SU-DHL-6 (cell line): ENCODE results near the gene EME1.

Source experiments
- H2AFZ ChIP-seq: fragments of 200-600 bp; sonication (generic); 2 replicates; pipeline ENCODE4 v1.6.1; 2014; ENCODE audit warnings: low read depth, mild to moderate bottlenecking, moderate library complexity, mixed read lengths, antibody characterized with exemption, low read length; ENCODE audit not compliant: severe bottlenecking
- H3F3A ChIP-seq: fragments of 200-600 bp; shearing (Covaris generic); 2 replicates; pipeline ENCODE4 v1.6.0; 2016; ENCODE audit warnings: antibody characterized with exemption, mild to moderate bottlenecking; ENCODE audit not compliant: insufficient read depth
- H3K27ac ChIP-seq: fragments of 200-600 bp; sonication (generic); 2 replicates; pipeline ENCODE4 v1.5.1; 2016; ENCODE audit warnings: low read depth, mild to moderate bottlenecking, low read length, moderate library complexity, mixed read lengths
- H3K27me3 ChIP-seq: fragments of 200-600 bp; sonication (generic), shearing (Covaris generic); 2 replicates; pipeline ENCODE4 v1.6.0; 2014; ENCODE audit warnings: mild to moderate bottlenecking, low read length
- H3K36me3 ChIP-seq: fragments of 200-600 bp; sonication (generic); 2 replicates; pipeline ENCODE4 v1.6.1; 2014; ENCODE audit warnings: mild to moderate bottlenecking, low read length, mixed read lengths
- H3K4me2 ChIP-seq: fragments of 300-600, 200-600 bp; shearing (Covaris generic), sonication (generic); 2 replicates; pipeline ENCODE4 v1.6.0; 2014; ENCODE audit warnings: low read length, low read depth, mild to moderate bottlenecking; ENCODE audit not compliant: poor library complexity, severe bottlenecking
- H3K4me3 ChIP-seq: fragments of 200-600 bp; sonication (generic); 2 replicates; pipeline ENCODE4 v1.5.1; 2014; ENCODE audit warnings: antibody characterized with exemption, low read length, mild to moderate bottlenecking, mixed read lengths; ENCODE audit not compliant: insufficient read depth, poor library complexity, severe bottlenecking
- H3K79me2 ChIP-seq: fragments of 200-600 bp; sonication (generic); 2 replicates; pipeline ENCODE4 v1.6.1; 2014; ENCODE audit warnings: mild to moderate bottlenecking, low read length, moderate library complexity; ENCODE audit not compliant: insufficient read depth
- H3K9ac ChIP-seq: fragments of 200-600 bp; sonication (generic); 2 replicates; pipeline ENCODE4 v1.7.0; 2014; ENCODE audit warnings: mild to moderate bottlenecking, low read length
- H3K9me2 ChIP-seq: fragments of 200-600 bp; sonication (generic); replicated peaks from 2 replicates; pipeline ENCODE4 v1.6.1; 2014; ENCODE audit warnings: low read length; ENCODE audit not compliant: insufficient read depth
- H3K9me3 ChIP-seq: fragments of 200-600 bp; sonication (generic); 2 replicates; pipeline ENCODE4 v1.6.1; 2014; ENCODE audit warnings: low read length, mixed read lengths; ENCODE audit not compliant: insufficient read depth
- H4K20me1 ChIP-seq: fragments of 200-600 bp; sonication (generic); 2 replicates; pipeline ENCODE4 v1.6.1; 2014; ENCODE audit warnings: low read depth, mild to moderate bottlenecking, antibody characterized with exemption, low read length, moderate library complexity, mixed read lengths
- EZH2phosphoT487 ChIP-seq: fragments of 200-600 bp; sonication (generic), shearing (Covaris generic); conservative IDR thresholded peaks from 2 replicates; pipeline ENCODE4 v1.6.1; 2018; ENCODE audit warnings: mild to moderate bottlenecking, antibody characterized with exemption, low read length, moderate library complexity, mixed read lengths
- TF ChIP-seq, protein P1 (sequence below): fragments of 200-600 bp; sonication (generic); IDR thresholded peaks from one replicate; pipeline ENCODE4 v1.5.1; 2017; ENCODE audit warnings: antibody characterized with exemption, mild to moderate bottlenecking, low read length, moderate library complexity; ENCODE audit not compliant: insufficient read depth, poor library complexity, severe bottlenecking

The EME1 gene

DNA sequence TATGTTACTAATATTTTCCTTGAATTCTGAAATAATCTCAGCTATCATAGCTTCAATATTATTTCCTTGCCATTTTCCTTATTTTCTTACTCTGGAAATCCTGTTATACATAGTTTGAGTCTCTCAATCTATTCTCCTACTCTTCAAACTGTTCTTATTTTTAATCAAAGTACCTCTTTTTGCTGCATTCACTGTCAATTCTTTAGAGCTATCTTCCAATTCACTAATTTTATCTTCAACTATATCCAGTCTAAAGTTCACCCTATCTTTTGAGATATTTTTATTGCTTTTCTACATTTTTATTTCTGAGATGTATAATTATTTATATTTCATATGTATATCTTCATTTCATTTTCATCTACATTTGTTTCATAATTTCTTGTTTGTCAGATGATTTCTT, 34.4 kb upstream of the EME1 start:
- H3K27me3 ChIP-seq = no peaks in the 10 kb centered on the region
- no peaks in the 10 kb centered on the region for H3K79me2 ChIP-seq
- no peaks in the 10 kb centered on the region for H3F3A ChIP-seq
- H3K36me3 ChIP-seq = no peaks in the 10 kb centered on the region
- H3K9me3 ChIP-seq = peaks cover 13% of the 10 kb centered on the region; the same call in 1 of the 2 replicates
- H3K4me3 ChIP-seq = no peak overlapping the region
- TF ChIP-seq EZH2phosphoT487 = no peak
- TF ChIP-seq, protein P1, sequence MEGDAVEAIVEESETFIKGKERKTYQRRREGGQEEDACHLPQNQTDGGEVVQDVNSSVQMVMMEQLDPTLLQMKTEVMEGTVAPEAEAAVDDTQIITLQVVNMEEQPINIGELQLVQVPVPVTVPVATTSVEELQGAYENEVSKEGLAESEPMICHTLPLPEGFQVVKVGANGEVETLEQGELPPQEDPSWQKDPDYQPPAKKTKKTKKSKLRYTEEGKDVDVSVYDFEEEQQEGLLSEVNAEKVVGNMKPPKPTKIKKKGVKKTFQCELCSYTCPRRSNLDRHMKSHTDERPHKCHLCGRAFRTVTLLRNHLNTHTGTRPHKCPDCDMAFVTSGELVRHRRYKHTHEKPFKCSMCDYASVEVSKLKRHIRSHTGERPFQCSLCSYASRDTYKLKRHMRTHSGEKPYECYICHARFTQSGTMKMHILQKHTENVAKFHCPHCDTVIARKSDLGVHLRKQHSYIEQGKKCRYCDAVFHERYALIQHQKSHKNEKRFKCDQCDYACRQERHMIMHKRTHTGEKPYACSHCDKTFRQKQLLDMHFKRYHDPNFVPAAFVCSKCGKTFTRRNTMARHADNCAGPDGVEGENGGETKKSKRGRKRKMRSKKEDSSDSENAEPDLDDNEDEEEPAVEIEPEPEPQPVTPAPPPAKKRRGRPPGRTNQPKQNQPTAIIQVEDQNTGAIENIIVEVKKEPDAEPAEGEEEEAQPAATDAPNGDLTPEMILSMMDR = no peak
- H3K9me2 ChIP-seq = no peaks in the 10 kb centered on the region
- H3K4me2 ChIP-seq = no peak overlapping the region
- no peak overlapping the region for H3K27ac ChIP-seq
- H2AFZ ChIP-seq = no peak overlapping the region
- no peak overlapping the region for H3K9ac ChIP-seq
- H4K20me1 ChIP-seq = no peaks in the 10 kb centered on the region

- no peak overlapping the region for H3K27ac ChIP-seq
- H3K9me2 ChIP-seq = no peaks in the 10 kb centered on the region
Observed at GRCh38 chr17:50339381-50339780, 33.6 kb upstream of the EME1 start.

DNA sequence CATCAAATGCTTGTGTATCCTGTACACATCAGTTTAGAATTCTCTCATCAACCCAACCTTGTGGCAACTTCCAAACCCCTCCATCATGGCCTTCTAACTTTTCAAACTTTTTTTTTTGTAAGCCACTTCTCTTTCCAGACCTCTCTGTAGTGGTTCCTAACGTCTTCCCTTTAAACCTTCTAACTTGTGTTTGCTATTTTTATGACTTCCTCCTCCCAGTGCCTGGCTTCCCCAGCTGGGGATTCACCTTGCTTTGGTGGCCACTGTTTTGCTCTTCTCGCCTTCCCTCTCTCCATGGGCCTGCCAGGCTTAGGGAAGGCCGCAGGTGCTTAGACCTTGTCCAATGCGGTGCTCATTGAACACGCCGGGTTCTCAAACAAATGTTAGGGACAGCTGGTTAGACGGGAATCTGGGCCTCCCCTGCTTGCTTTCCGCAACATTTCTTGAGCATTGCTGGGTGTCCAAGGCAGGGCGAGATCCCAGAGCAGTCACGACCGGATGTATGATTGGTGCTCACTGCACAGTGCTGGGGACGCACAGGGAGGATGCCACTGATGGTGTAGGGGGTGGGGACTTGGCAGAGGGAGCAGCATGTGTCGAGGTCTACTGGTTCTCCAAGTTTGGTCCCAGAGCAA, 28.2 kb upstream of the EME1 start:
- Histone ChIP-seq H3K27me3 (no peaks in the 10 kb centered on the region), H3K27ac (no peak overlapping the region), H3K9me2 (no peaks in the 10 kb centered on the region), H3K36me3 (no peaks in the 10 kb centered on the region), H4K20me1 (no peaks in the 10 kb centered on the region), H3K79me2 (0 out of 2 replicates have a peak, but pooled peaks cover 8% of the 10 kb centered on the region), H2AFZ (no peak overlapping the region), H3F3A (no peaks in the 10 kb centered on the region), H3K9me3 (no peaks in the 10 kb centered on the region), H3K4me2 (peak overlapping the region; percentile 67), H3K9ac (no peak overlapping the region), H3K4me3 (no peak overlapping the region)
- TF ChIP-seq EZH2phosphoT487 = no peak
- TF ChIP-seq, protein P1 = no peak

More at GRCh38 chr17:50339381-50339780, 33.6 kb upstream of the EME1 start:
- no peaks in the 10 kb centered on the region for H3F3A ChIP-seq
- H3K9ac ChIP-seq = no peak overlapping the region
- no peak overlapping the region for H3K4me3 ChIP-seq
- H3K79me2 ChIP-seq = no peaks in the 10 kb centered on the region
- H3K9me3 ChIP-seq = peaks cover 13% of the 10 kb centered on the region; the same call in 1 of the 2 replicates
- H2AFZ ChIP-seq = no peak overlapping the region
- TF ChIP-seq, protein P1 = no peak
- no peak for TF ChIP-seq EZH2phosphoT487
- H4K20me1 ChIP-seq = no peaks in the 10 kb centered on the region
- H3K27me3 ChIP-seq = no peaks in the 10 kb centered on the region
- H3K4me2 ChIP-seq = no peak overlapping the region
- no peaks in the 10 kb centered on the region for H3K36me3 ChIP-seq
